Pancreas (tissue), 10 donors: Measurements from ENCODE around the gene DCAF6. TPM values are rescaled to one million over a fixed set of nuclear protein-coding genes. Genes with fewer than 3 reads are reported as not detected.

Experiments used
- ATAC-seq, 4 donors: fragments of 200-7000 bp; cut with Tn5 transposase; one replicate each; pipeline versions ENCODE4 v1.8.0 to v1.9.1; 2020; ENCODE audit warnings: mild to moderate bottlenecking in 4 of 4, moderate library complexity in 4 of 4
- DNase-seq, 6 donors: peaks; one replicate each; pipeline ENCODE4 v3.0.0-alpha.2; 2020
- FAIRE-seq: peaks from 2 replicates; lab custom pipeline; 2012; peaks lifted over from hg19 to GRCh38; lab: Jason Lieb, UNC
- H3K27ac ChIP-seq, 4 donors: fragments of 200-600 bp; sonication (generic); 1 replicate in 3 of 4; 2 replicates in 1 of 4; pipeline versions ENCODE4 v1.5.0 to v1.8.0; 2020
- H3K27me3 ChIP-seq, 4 donors: fragments of 200-600 bp; one replicate each; pipeline ENCODE4 v1.8.0; 2021
- H3K36me3 ChIP-seq, 3 donors: fragments of 200-600 bp; sonication (generic) in 1 of 3; one replicate each; pipeline versions ENCODE4 v1.5.0 to v1.8.0; 2020 to 2021
- H3K4me1 ChIP-seq, 3 donors: fragments of 200-600 bp; one replicate each; pipeline ENCODE4 v1.8.0; 2021
- H3K4me3 ChIP-seq, 4 donors: fragments of 200-600 bp; sonication (generic) in 2 of 4; one replicate each; pipeline versions ENCODE4 v1.5.0 to v1.8.0; 2020 to 2021
- H3K9me3 ChIP-seq, 4 donors: fragments of 200-600 bp; one replicate each; pipeline ENCODE4 v1.8.0; 2021
- WGBS, 2 donors: extraction: QIAGEN DNeasy Blood & Tissue Kit; methylation state at CpG; one replicate each; pipeline ENCODE4 v1.1.7; 2013; 5-methylcytosine and 5-hydroxymethylcytosine counted together
- intact Hi-C, 3 donors: fragments of 100-400 bp; cut with DNase I; formaldehyde crosslinking; loops; one replicate each; pipeline versions ENCODE4 v1.11.1 to v1.14.2; 2022
- polyA plus RNA-seq, 2 donors: library from polyadenylated mRNA; stranded (reverse); fragments of 200-250 nt; gene quantifications; one replicate each; pipeline ENCODE4 v1.2.3, GENCODE V29; 2013
- total RNA-seq, 6 donors: library from RNA; stranded (reverse); fragmentation: NEBNext Ultra II Directional in 4 of 6; extraction: Animal tissue kit (Norgen Biotek cat#: 25700) in 4 of 6; gene quantifications; one replicate each; pipeline versions ENCODE4 v1.2.1 to v1.2.4, GENCODE V29; 2021 to 2023
- TF ChIP-seq, protein P1 (sequence below), 4 donors: fragments of 200-600 bp; sonication (generic) in 3 of 4; IDR thresholded peaks; one replicate each; pipeline versions ENCODE4 v1.5.0 to v1.8.0; 2021; ENCODE audit warnings: antibody characterized with exemption in 4 of 4
- donor health status: healthy with polysubstance abuse.
- donor health status: DM: no; HTN: no; CAD: no; lungs with moderate emphysema.
- donor health status: DM: no; HTN: no; CAD: no.
- donor health status: control.
- donor health status: control.
- donor health status: Bipolar disorder and iron deficiency.
- donor health status: DM: yes; HTN: yes; CAD: no.
- donor health status: DM: no; HTN: no; CAD: no.
- donor health status: DM: no; HTN: no; CAD: no.
- donor health status: DM: yes; HTN: yes; CAD: no.

The DCAF6 gene
- total and polyA plus RNA-seq, 8 donors = 11.4 to 31.9 (median 20.0) TPM

DNA sequence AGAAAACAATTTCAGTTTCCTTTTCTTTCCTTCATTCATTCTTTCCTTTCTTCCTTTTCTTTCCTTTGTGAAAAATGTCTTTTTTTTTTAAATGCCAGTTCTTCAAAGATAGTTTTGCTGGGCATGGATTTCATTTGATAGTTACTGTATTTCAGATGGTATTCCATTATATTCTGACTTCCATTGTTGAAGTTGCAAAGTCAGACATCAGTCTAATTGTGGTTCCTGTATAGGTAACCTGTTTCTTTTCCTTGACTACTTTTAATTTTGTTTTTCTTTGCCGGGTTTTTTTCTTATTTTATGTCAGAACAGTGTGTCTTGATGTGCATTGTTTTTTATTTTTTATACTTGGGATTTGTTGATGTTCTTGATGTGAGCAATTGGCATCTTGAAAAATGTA is 40.8 kb downstream of the DCAF6 start:
- TF ChIP-seq, protein P1, sequence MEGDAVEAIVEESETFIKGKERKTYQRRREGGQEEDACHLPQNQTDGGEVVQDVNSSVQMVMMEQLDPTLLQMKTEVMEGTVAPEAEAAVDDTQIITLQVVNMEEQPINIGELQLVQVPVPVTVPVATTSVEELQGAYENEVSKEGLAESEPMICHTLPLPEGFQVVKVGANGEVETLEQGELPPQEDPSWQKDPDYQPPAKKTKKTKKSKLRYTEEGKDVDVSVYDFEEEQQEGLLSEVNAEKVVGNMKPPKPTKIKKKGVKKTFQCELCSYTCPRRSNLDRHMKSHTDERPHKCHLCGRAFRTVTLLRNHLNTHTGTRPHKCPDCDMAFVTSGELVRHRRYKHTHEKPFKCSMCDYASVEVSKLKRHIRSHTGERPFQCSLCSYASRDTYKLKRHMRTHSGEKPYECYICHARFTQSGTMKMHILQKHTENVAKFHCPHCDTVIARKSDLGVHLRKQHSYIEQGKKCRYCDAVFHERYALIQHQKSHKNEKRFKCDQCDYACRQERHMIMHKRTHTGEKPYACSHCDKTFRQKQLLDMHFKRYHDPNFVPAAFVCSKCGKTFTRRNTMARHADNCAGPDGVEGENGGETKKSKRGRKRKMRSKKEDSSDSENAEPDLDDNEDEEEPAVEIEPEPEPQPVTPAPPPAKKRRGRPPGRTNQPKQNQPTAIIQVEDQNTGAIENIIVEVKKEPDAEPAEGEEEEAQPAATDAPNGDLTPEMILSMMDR (IDR thresholded peaks at IDR 0.05) = no peak
- WGBS, 2 donors = 92 to 97% methylated on average over 1 of the region's 1 CpG
- intact Hi-C loops = no loop called here
- ATAC-seq (no peak), DNase-seq (no peak), FAIRE-seq (no peak)
- no peaks in the 10 kb centered on the region for H3K9me3 ChIP-seq
- H3K27ac ChIP-seq = no peak overlapping the region
- H3K4me1 ChIP-seq = no peaks in the 10 kb centered on the region
- no peaks in the 10 kb centered on the region for H3K27me3 ChIP-seq
- H3K36me3 ChIP-seq = peaks cover 0 to 10% (median 2%) of the 10 kb centered on the region in 3 donors
- H3K4me3 ChIP-seq = no peak overlapping the region

DNA sequence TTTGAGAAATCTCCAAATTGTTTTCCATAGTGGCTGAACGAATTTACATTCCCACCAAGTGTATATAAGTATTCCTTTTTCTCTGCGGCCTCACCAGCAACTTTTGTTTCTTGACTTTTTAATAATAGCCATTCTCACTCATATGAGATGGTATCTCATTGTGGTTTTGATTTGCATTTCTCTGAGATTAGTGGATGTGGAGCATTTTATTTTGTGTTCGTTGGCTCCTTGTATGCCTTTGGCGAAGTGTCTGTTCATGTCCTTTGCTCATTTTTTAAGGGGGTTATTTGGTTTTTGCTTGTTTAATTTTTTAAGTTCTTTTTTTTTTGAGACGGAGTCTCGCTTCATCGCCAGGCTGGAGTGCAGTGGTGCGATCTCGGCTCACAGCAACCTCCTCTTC is 45.5 kb downstream of the DCAF6 start:
- H3K4me3 ChIP-seq = no peak overlapping the region
- no peaks in the 10 kb centered on the region for H3K9me3 ChIP-seq
- intact Hi-C loops = no loop called here
- DNase-seq (no peak), FAIRE-seq (no peak), ATAC-seq (no peak)
- WGBS, 2 donors = 97 to 99% methylated on average over 9 of the region's 9 CpGs
- no peaks in the 10 kb centered on the region for H3K4me1 ChIP-seq
- TF ChIP-seq, protein P1 (IDR thresholded peaks at IDR 0.05) = no peak
- peaks cover 0 to 10% (median 0%) of the 10 kb centered on the region in 3 donors for H3K36me3 ChIP-seq
- no peaks in the 10 kb centered on the region for H3K27me3 ChIP-seq
- H3K27ac ChIP-seq = no peak overlapping the region

DNA sequence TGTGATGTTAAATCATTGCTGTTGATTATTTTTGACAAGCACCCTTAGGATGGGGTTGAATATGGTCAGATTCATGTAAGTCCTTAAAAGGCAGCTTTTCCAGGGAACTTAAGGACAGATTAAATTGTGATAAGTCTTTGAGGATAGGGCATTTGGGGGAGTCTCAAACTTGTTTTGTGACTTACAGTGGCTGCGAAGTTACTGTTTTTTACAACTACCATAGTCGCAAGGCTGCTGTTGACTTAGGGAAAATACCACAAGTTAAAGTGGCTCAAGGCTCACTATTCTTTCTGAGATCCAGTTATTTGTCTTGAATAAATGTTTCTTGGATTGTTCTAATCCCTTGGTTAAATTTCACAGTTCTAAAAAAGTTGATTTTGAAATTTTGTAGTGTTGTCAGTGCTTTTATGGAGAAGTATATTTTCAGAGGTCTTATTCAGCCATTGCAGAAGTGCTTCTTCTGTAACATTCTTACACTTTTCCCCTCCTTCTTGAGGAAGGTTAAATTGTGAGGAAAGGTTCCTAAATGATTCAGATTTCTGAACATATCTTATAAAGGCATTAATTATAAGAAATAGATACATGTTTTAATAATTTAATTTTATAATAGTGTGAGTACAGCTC is 47.4 kb downstream of the DCAF6 start:
- Histone ChIP-seq H3K4me1 (no peaks in the 10 kb centered on the region), H3K9me3 (no peaks in the 10 kb centered on the region), H3K27me3 (no peaks in the 10 kb centered on the region), H3K27ac (no peak overlapping the region), H3K36me3 (no peaks in the 10 kb centered on the region), H3K4me3 (no peak overlapping the region)
- WGBS, 2 donors = 91 to 92% methylated on average over 2 of the region's 2 CpGs
- TF ChIP-seq, protein P1 (IDR thresholded peaks at IDR 0.05) = no peak
- FAIRE-seq (no peak), ATAC-seq (no peak), DNase-seq (no peak)
- intact Hi-C loops = no loop called here

DNA sequence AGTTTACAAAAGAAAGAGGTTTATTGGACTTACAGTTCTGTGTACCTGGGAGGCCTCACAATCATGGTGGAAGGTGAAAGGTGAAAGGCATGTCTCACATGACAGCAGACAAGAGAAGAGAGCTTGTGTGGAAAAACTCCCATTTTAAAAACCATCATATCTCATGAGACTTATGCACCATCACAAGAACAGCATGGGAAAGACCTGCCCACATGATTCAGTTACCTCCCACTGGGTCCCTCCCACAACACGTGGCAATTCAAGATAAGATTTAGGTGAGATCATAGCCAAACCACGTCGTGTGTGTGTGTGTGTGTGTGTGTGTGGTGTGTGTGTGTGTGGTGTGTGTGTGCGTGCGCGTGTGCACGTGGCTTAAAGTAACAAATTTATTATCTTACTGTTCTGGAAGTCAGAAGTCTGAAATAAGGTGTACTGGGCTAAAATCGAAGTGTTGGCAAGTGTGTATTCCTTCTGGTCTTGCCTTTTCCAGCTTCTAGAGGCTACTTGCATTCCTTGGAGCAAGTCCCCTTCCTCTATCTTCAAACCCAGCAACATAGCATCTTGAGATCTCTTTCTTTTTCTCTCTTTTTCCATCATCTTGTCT is 48.5 kb downstream of the DCAF6 start:
- H3K4me3 ChIP-seq = no peak overlapping the region
- FAIRE-seq (no peak), DNase-seq (no peak), ATAC-seq (peak in 2 of 4 donors; percentile 14 to 25)
- intact Hi-C loops = no loop called here
- no peaks in the 10 kb centered on the region for H3K4me1 ChIP-seq
- H3K27ac ChIP-seq = no peak overlapping the region
- H3K27me3 ChIP-seq = no peaks in the 10 kb centered on the region
- no peaks in the 10 kb centered on the region for H3K9me3 ChIP-seq
- 64 to 65% methylated on average over 8 of the region's 8 CpGs for WGBS, 2 donors
- TF ChIP-seq, protein P1 (IDR thresholded peaks at IDR 0.05) = no peak
- no peaks in the 10 kb centered on the region for H3K36me3 ChIP-seq

DNA sequence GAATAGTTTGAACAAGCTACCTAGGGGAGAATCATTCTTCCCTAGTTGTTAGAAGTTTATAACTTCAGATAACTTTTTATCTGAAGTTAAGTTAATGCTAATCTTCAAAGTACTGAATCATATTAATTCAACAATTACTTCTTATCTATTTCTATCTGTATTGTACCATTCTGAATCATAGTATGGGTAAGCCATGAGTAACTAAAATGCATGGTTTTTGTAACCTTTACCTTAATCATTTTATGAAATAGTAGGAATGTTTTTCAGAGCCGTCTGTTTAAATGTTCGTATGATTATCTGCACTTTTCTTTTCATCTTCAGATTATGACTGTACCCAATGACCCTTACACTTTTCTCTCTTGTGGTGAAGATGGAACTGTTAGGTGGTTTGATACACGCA is 50.7 kb downstream of the DCAF6 start:
- H3K9me3 ChIP-seq = no peaks in the 10 kb centered on the region
- FAIRE-seq (no peak), ATAC-seq (no peak), DNase-seq (no peak)
- H3K4me3 ChIP-seq = no peak overlapping the region
- 84 to 86% methylated on average over 3 of the region's 3 CpGs for WGBS, 2 donors
- H3K36me3 ChIP-seq = no peaks in the 10 kb centered on the region
- H3K4me1 ChIP-seq = no peaks in the 10 kb centered on the region
- TF ChIP-seq, protein P1 (IDR thresholded peaks at IDR 0.05) = no peak
- H3K27ac ChIP-seq = no peak overlapping the region
- intact Hi-C loops = no loop called here
- H3K27me3 ChIP-seq = no peaks in the 10 kb centered on the region
